ENCODE data around the gene CYP4X1. TPM values are rescaled to one million over a fixed set of nuclear protein-coding genes. Genes with fewer than 3 reads are reported as not detected.

The CYP4X1 gene
- total and polyA plus RNA-seq, 10 donors: 0.14 to 1.7 (median 0.33) TPM; not detected in 2

- 41 to 57% (median 48%) methylated on average over 3 of the region's 3 CpGs for WGBS, 5 donors
- Histone ChIP-seq H3K9me3 (no peaks in the 10 kb centered on the region), H3K27me3 (replicated peaks in 1 of 7) (peaks cover 0 to 30% (median 0%) of the 10 kb centered on the region in 7 donors), H3K4me1 (no peaks in the 10 kb centered on the region), H3K36me3 (no peaks in the 10 kb centered on the region), H3K27ac (no peak overlapping the region), H3K4me3 (no peak overlapping the region)
- no peak for DNase-seq
- intact Hi-C loops (cut with DNase I; ENCODE audit: low total_unique reads): no loop called here
- TF ChIP-seq POLR2A (IDR thresholded peaks at IDR 0.05) (no peak), POLR2AphosphoS5 (IDR thresholded peaks at IDR 0.05) (no peak), CTCF (IDR thresholded peaks at IDR 0.05 in 8 of 11, conservative IDR thresholded peaks at IDR 0.05 in 3 of 11) (no peak)
Observed at GRCh38 chr1:47031059-47031458, 7.6 kb downstream of the CYP4X1 start.

GRCh38 chr1:47031585-47031984, 8.1 kb downstream of the CYP4X1 start:
- TF ChIP-seq CTCF (IDR thresholded peaks at IDR 0.05 in 8 of 11, conservative IDR thresholded peaks at IDR 0.05 in 3 of 11): no peak
- TF ChIP-seq POLR2AphosphoS5 (IDR thresholded peaks at IDR 0.05): no peak
- TF ChIP-seq POLR2A (IDR thresholded peaks at IDR 0.05): no peak
- no peaks in the 10 kb centered on the region for H3K4me1 ChIP-seq
- intact Hi-C loops (cut with DNase I; ENCODE audit: low total_unique reads): no loop called here
- H3K9me3 ChIP-seq: no peaks in the 10 kb centered on the region
- no peak overlapping the region for H3K27ac ChIP-seq
- WGBS, 5 donors: 61 to 76% (median 63%) methylated on average over 3 of the region's 3 CpGs
- H3K27me3 ChIP-seq (replicated peaks in 1 of 7): peaks cover 0 to 25% (median 0%) of the 10 kb centered on the region in 7 donors
- H3K4me3 ChIP-seq: no peak overlapping the region
- H3K36me3 ChIP-seq: no peaks in the 10 kb centered on the region
- DNase-seq: no peak

GRCh38 chr1:47036764-47037163, 13.3 kb downstream of the CYP4X1 start:
- intact Hi-C loops (cut with DNase I; ENCODE audit: low total_unique reads): no loop called here
- H3K4me3 ChIP-seq: no peak overlapping the region
- no peak for TF ChIP-seq CTCF (IDR thresholded peaks at IDR 0.05 in 8 of 11, conservative IDR thresholded peaks at IDR 0.05 in 3 of 11)
- no peak for TF ChIP-seq POLR2AphosphoS5 (IDR thresholded peaks at IDR 0.05)
- 70 to 95% (median 94%) methylated on average over 1 of the region's 1 CpG for WGBS, 5 donors
- no peaks in the 10 kb centered on the region for H3K9me3 ChIP-seq
- H3K27ac ChIP-seq: no peak overlapping the region
- DNase-seq: no peak
- peaks cover 0 to 19% (median 0%) of the 10 kb centered on the region in 7 donors for H3K27me3 ChIP-seq (replicated peaks in 1 of 7)
- no peaks in the 10 kb centered on the region for H3K36me3 ChIP-seq
- H3K4me1 ChIP-seq: no peaks in the 10 kb centered on the region

GRCh38 chr1:47059376-47059775, 35.9 kb downstream of the CYP4X1 start:
- TF ChIP-seq POLR2A (IDR thresholded peaks at IDR 0.05) (no peak), CTCF (IDR thresholded peaks at IDR 0.05 in 8 of 11, conservative IDR thresholded peaks at IDR 0.05 in 3 of 11) (no peak), POLR2AphosphoS5 (IDR thresholded peaks at IDR 0.05) (no peak)
- 68 to 85% (median 79%) methylated on average over 1 of the region's 1 CpG for WGBS, 5 donors
- DNase-seq: no peak
- Histone ChIP-seq H3K4me3 (no peak overlapping the region), H3K4me1 (no peaks in the 10 kb centered on the region), H3K27ac (no peak overlapping the region), H3K36me3 (no peaks in the 10 kb centered on the region), H3K27me3 (replicated peaks in 1 of 7) (peaks cover 0 to 28% (median 4%) of the 10 kb centered on the region in 7 donors), H3K9me3 (peaks cover 0 to 21% (median 14%) of the 10 kb centered on the region in 8 donors)
- intact Hi-C loops (cut with DNase I; ENCODE audit: low total_unique reads): no loop called here

Data from spleen (tissue), 11 donors.